ENCODE measurements around the gene SUMO2.

The SUMO2 gene

DNA sequence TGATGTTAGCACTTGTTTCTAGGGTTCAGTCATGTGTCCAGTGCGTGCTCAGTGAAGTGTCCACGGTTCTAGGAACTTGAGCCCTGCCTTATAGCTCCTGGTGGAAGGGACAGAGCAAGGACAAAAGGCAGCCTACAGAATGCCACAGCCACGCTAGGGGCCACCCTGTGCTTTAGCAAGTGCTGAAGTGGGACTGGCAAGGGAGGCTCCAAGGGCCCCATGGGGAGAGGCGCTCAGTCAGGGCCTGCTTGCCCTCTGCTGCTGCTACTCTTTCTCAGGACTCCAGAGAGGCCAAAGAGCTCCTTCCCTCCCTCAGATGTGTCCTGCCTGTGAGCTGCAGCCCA lies 58.0 kb downstream of the SUMO2 start:
- H2AFZ ChIP-seq (ENCODE audit: low read length) = no peak overlapping the region
- TF ChIP-seq EZH2 (IDR thresholded peaks at IDR 0.05; ENCODE audit: borderline replicate concordance, low read length) = no peak
- TF ChIP-seq, protein P1, sequence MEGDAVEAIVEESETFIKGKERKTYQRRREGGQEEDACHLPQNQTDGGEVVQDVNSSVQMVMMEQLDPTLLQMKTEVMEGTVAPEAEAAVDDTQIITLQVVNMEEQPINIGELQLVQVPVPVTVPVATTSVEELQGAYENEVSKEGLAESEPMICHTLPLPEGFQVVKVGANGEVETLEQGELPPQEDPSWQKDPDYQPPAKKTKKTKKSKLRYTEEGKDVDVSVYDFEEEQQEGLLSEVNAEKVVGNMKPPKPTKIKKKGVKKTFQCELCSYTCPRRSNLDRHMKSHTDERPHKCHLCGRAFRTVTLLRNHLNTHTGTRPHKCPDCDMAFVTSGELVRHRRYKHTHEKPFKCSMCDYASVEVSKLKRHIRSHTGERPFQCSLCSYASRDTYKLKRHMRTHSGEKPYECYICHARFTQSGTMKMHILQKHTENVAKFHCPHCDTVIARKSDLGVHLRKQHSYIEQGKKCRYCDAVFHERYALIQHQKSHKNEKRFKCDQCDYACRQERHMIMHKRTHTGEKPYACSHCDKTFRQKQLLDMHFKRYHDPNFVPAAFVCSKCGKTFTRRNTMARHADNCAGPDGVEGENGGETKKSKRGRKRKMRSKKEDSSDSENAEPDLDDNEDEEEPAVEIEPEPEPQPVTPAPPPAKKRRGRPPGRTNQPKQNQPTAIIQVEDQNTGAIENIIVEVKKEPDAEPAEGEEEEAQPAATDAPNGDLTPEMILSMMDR (IDR thresholded peaks at IDR 0.05; ENCODE audit: low read length) = no peak
- peaks cover 22% of the 10 kb centered on the region for H3K4me1 ChIP-seq (ENCODE audit: insufficient read depth, low read length, severe bottlenecking)
- no peak overlapping the region for H3K4me3 ChIP-seq (ENCODE audit: low read depth, low read length, poor library complexity, severe bottlenecking)
- no peaks in the 10 kb centered on the region for H3K9me3 ChIP-seq (ENCODE audit: low read length)
- no peaks in the 10 kb centered on the region for H3K27me3 ChIP-seq (ENCODE audit: insufficient read depth, low read length)
- no peak overlapping the region for H3K27ac ChIP-seq (ENCODE audit: low read depth, low read length, poor library complexity, severe bottlenecking)
- H3K36me3 ChIP-seq (ENCODE audit: insufficient read depth, low read length) = peaks cover 21% of the 10 kb centered on the region
- H3K4me2 ChIP-seq (ENCODE audit: low read length) = no peak overlapping the region
- no peaks in the 10 kb centered on the region for H3F3A ChIP-seq (ENCODE audit: insufficient read depth, low read length)
- no peaks in the 10 kb centered on the region for H3K9me2 ChIP-seq (ENCODE audit: low read depth, low read length)
- H3K9ac ChIP-seq (ENCODE audit: low read length) = no peak overlapping the region
- H3K79me2 ChIP-seq (ENCODE audit: insufficient read depth, low read length) = no peaks in the 10 kb centered on the region
- no peaks in the 10 kb centered on the region for H4K20me1 ChIP-seq (ENCODE audit: insufficient read depth, low read length)

DNA sequence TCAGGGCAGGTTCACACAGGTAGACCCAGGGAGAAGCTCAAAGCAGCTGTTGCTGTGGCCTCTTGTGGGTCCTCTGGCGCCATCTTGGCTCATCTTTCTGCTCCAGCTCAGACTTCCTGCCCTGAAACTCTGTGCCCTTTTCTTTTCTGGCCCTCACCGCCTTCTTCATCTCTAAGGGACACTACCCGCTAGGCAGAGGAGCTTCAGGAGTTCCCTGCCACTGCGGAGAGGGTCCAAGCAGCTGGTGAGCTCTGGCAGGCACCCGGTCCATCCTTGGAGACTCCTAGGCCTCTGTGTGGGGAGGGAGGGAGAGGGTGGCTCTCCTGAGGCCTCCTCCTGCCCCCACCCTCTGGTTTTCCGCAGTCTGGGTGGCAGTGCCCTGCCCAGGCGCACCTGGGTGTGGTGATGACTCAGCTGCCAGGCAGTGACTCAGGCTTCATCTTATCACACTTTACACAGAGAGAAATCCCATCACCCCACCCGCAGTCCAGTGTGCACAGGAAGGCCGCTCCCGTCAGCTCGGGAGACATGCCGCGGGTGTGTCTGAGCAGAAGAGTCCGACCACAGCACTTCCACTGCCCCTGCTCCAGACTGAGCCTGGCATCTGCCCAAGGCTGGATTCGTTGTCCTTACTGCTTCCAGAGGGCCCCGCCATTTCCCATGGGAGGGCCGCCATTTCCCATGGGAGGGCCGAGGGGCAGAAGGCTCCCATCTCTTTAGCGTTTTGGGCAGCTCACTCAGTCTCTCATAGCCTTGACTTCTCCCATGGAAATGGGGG lies 58.5 kb downstream of the SUMO2 start:
- H3K27ac ChIP-seq (ENCODE audit: low read depth, low read length, poor library complexity, severe bottlenecking) = no peak overlapping the region
- H3K27me3 ChIP-seq (ENCODE audit: insufficient read depth, low read length) = no peaks in the 10 kb centered on the region
- no peak overlapping the region for H3K9ac ChIP-seq (ENCODE audit: low read length)
- H3K4me2 ChIP-seq (ENCODE audit: low read length) = no peak overlapping the region
- H4K20me1 ChIP-seq (ENCODE audit: insufficient read depth, low read length) = no peaks in the 10 kb centered on the region
- no peaks in the 10 kb centered on the region for H3K79me2 ChIP-seq (ENCODE audit: insufficient read depth, low read length)
- no peak overlapping the region for H3K4me3 ChIP-seq (ENCODE audit: low read depth, low read length, poor library complexity, severe bottlenecking)
- TF ChIP-seq, protein P1 (IDR thresholded peaks at IDR 0.05; ENCODE audit: low read length) = no peak
- no peak for TF ChIP-seq EZH2 (IDR thresholded peaks at IDR 0.05; ENCODE audit: borderline replicate concordance, low read length)
- H3K4me1 ChIP-seq (ENCODE audit: insufficient read depth, low read length, severe bottlenecking) = peaks cover 22% of the 10 kb centered on the region
- no peaks in the 10 kb centered on the region for H3F3A ChIP-seq (ENCODE audit: insufficient read depth, low read length)
- H3K36me3 ChIP-seq (ENCODE audit: insufficient read depth, low read length) = peaks cover 15% of the 10 kb centered on the region
- H3K9me3 ChIP-seq (ENCODE audit: low read length) = no peaks in the 10 kb centered on the region
- no peaks in the 10 kb centered on the region for H3K9me2 ChIP-seq (ENCODE audit: low read depth, low read length)
- H2AFZ ChIP-seq (ENCODE audit: low read length) = no peak overlapping the region

DNA sequence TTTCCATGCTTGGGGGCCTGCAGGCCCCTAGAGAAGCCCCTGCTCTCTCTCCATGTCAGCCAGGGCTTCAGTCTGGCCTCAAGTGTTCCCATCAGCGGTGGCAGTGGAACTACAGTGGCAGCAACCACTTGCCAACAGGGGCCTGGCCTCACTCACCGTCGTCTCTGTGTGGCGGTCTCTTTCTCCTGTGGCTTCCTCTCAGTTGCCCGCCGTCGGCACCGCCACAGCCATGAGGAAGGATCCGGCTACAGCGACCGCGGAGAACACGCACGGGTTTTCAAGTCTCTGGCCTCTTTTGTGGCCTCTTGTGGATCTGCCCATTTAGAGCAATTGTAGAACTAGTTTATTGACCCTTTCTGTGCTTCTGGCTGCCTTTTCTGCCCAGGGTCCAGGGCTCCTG lies 64.5 kb downstream of the SUMO2 start:
- Histone ChIP-seq H3K9ac (ENCODE audit: low read length) (no peak overlapping the region), H3K27ac (ENCODE audit: low read depth, low read length, poor library complexity, severe bottlenecking) (no peak overlapping the region)

More for the DNA sequence above, 64.5 kb downstream of the SUMO2 start:
- Histone ChIP-seq H3K4me2 (ENCODE audit: low read length) (no peak overlapping the region), H3K36me3 (ENCODE audit: insufficient read depth, low read length) (peaks cover 27% of the 10 kb centered on the region), H3K9me2 (ENCODE audit: low read depth, low read length) (no peaks in the 10 kb centered on the region), H2AFZ (ENCODE audit: low read length) (no peak overlapping the region), H3K4me3 (ENCODE audit: low read depth, low read length, poor library complexity, severe bottlenecking) (no peak overlapping the region), H4K20me1 (ENCODE audit: insufficient read depth, low read length) (no peaks in the 10 kb centered on the region), H3K9me3 (ENCODE audit: low read length) (no peaks in the 10 kb centered on the region), H3K27me3 (ENCODE audit: insufficient read depth, low read length) (no peaks in the 10 kb centered on the region), H3K4me1 (ENCODE audit: insufficient read depth, low read length, severe bottlenecking) (peaks cover 15% of the 10 kb centered on the region), H3F3A (ENCODE audit: insufficient read depth, low read length) (no peaks in the 10 kb centered on the region), H3K79me2 (ENCODE audit: insufficient read depth, low read length) (no peaks in the 10 kb centered on the region)
- TF ChIP-seq, protein P1 (IDR thresholded peaks at IDR 0.05; ENCODE audit: low read length) = no peak
- TF ChIP-seq EZH2 (IDR thresholded peaks at IDR 0.05; ENCODE audit: borderline replicate concordance, low read length) = no peak

Data from OCI-LY1 (cell line).